T-cell (primary cell): ENCODE results near the gene FAM149B1. TPM values are rescaled to one million over a fixed set of nuclear protein-coding genes. Genes with fewer than 3 reads are reported as not detected.
A peak's percentile ranks its signal among the peaks of the same experiment; 100 is the strongest.

ENCODE experiments used
- ATAC-seq, 4 experiments: fragments of 200-7000 bp in 3 of 4; fragments of 150-1000 bp in 1 of 4; cut with Tn5 transposase; replicated peaks in 1 of 4; 1 replicate in 3 of 4; 2 replicates in 1 of 4; pipeline ENCODE4 v1.10.0; 2021; ENCODE audit warnings: moderate library complexity in 3 of 4, mild to moderate bottlenecking in 2 of 4, moderate number of reproducible peaks in 1 of 4
- CTCF ChIA-PET, 2 donors: fragments of 300-600 bp; sonication (Branson Sonifier 250); formaldehyde crosslinking; loops; one replicate each; lab custom pipeline; 2022; ENCODE audit warnings: antibody characterized with exemption in 2 of 2; lab: Charles Lee
- POLR2A ChIA-PET, 2 donors: fragments of 300-600 bp; sonication (Branson Sonifier 250); formaldehyde crosslinking; loops; one replicate each; lab custom pipeline; 2022; ENCODE audit warnings: antibody characterized with exemption in 2 of 2; lab: Charles Lee
- DNase-seq, 35 experiments: peaks; one replicate each; pipeline versions ENCODE4 v3.0.0 to v3.0.0-alpha.2; 2013 to 2023
- H3K27ac ChIP-seq: one replicate; pipeline ENCODE4 v1.5.1; 2013; ENCODE audit warnings: low read length
- H3K27me3 ChIP-seq, 2 experiments: replicated peaks in 1 of 2; 1 replicate in 1 of 2; 2 replicates in 1 of 2; pipeline versions ENCODE4 v1.6.1 to v1.7.0; 2013; ENCODE audit warnings: low read length in 1 of 2, mixed read lengths in 1 of 2; ENCODE audit not compliant: control insufficient read depth in 2 of 2, insufficient read depth in 2 of 2; ENCODE audit errors: extremely low read depth in 1 of 2
- H3K36me3 ChIP-seq, 2 donors: 1 replicate in 1 of 2; 2 replicates in 1 of 2; pipeline versions ENCODE4 v1.6.1 to v1.7.0; 2013; ENCODE audit warnings: low read length in 1 of 2; ENCODE audit not compliant: control insufficient read depth in 2 of 2, insufficient read depth in 1 of 2; ENCODE audit errors: extremely low read depth in 1 of 2
- H3K4me1 ChIP-seq, 2 experiments: 1 replicate in 1 of 2; 2 replicates in 1 of 2; pipeline versions ENCODE4 v1.6.1 to v1.7.0; 2013; ENCODE audit warnings: low read length in 2 of 2, mixed read lengths in 1 of 2; ENCODE audit not compliant: insufficient read depth in 2 of 2, control insufficient read depth in 1 of 2; ENCODE audit errors: extremely low read depth in 1 of 2
- H3K4me3 ChIP-seq, 2 donors: 1 replicate in 1 of 2; 2 replicates in 1 of 2; pipeline versions ENCODE4 v1.5.1 to v1.7.0; 2013; ENCODE audit warnings: mild to moderate bottlenecking in 2 of 2, low read length in 1 of 2, moderate library complexity in 1 of 2; ENCODE audit not compliant: control insufficient read depth in 1 of 2; ENCODE audit errors: extremely low read depth in 1 of 2
- H3K9me3 ChIP-seq: 2 replicates; pipeline ENCODE4 v1.7.0; 2013
- H3K27ac Mint-ChIP-seq, 2 donors: one replicate each; pipeline ENCODE4 v1.8.0; 2020 to 2021; ENCODE audit warnings: mild to moderate bottlenecking in 2 of 2, mixed read lengths in 2 of 2
- H3K27me3 Mint-ChIP-seq, 2 donors: one replicate each; pipeline ENCODE4 v1.8.0; 2021 to 2022; ENCODE audit warnings: mixed read lengths in 2 of 2
- H3K36me3 Mint-ChIP-seq: one replicate; pipeline ENCODE4 v1.8.0; 2021; ENCODE audit warnings: mixed read lengths
- H3K4me1 Mint-ChIP-seq, 3 donors: one replicate each; pipeline ENCODE4 v1.8.0; 2020 to 2022; ENCODE audit warnings: mixed read lengths in 3 of 3, mild to moderate bottlenecking in 1 of 3
- H3K4me3 Mint-ChIP-seq, 3 donors: one replicate each; pipeline ENCODE4 v1.8.0; 2020 to 2022; ENCODE audit warnings: mild to moderate bottlenecking in 3 of 3, mixed read lengths in 3 of 3, moderate library complexity in 3 of 3
- H3K9me3 Mint-ChIP-seq, 3 donors: one replicate each; pipeline ENCODE4 v1.8.0; 2020 to 2022; ENCODE audit warnings: mixed read lengths in 3 of 3
- WGBS: methylation state at CpG from one replicate; pipeline ENCODE4 v1.1.5; 2013; ENCODE audit warnings: missing lambda C conversion rate; ENCODE audit not compliant: insufficient coverage; 5-methylcytosine and 5-hydroxymethylcytosine counted together
- total RNA-seq, 35 experiments: library from RNA in 6 of 35; stranded (reverse) in 6 of 35; fragments of 120-200 nt in 1 of 35; gene quantifications; one replicate each; pipeline versions ENCODE4 v1.2.1 to v1.2.4 and lab custom pipeline; 2013 to 2026

FAM149B1 gene
- total RNA-seq, 5 donors from 2014 or later (not counting 1 experiment from before 2014, with no cell fraction given) = 14.0 to 16.6 (median 15.8) TPM

GRCh38 chr10:73229567-73229966, 61.6 kb downstream of the FAM149B1 start:
- peaks cover 0 to 22% of the 10 kb centered on the region in 2 donors for H3K36me3 ChIP-seq
- H3K27ac Mint-ChIP-seq = no peak overlapping the region
- POLR2A ChIA-PET = no interaction called here

GRCh38 chr10:73232887-73233286, 65.0 kb downstream of the FAM149B1 start:
- WGBS = 90% methylated on average over 5 of the region's 8 CpGs

More at GRCh38 chr10:73229567-73229966, 61.6 kb downstream of the FAM149B1 start:
- Mint-ChIP-seq H3K4me3 (no peak overlapping the region), H3K36me3 (peaks cover 12% of the 10 kb centered on the region), H3K27me3 (no peaks in the 10 kb centered on the region), H3K4me1 (no peaks in the 10 kb centered on the region), H3K9me3 (no peaks in the 10 kb centered on the region)
- DNase-seq (no peak), ATAC-seq (no peak)
- H3K27me3 ChIP-seq = no peaks in the 10 kb centered on the region
- no peaks in the 10 kb centered on the region for H3K4me1 ChIP-seq
- CTCF ChIA-PET = interaction anchor here in 1 of 2 donors (0.7 kb wide), 1 partner anchor 203 kb away, joined by 3 read pairs; no protein-coding TSS in a partner anchor
- H3K4me3 ChIP-seq = no peak overlapping the region
- 77% methylated on average over 4 of the region's 6 CpGs for WGBS
- no peaks in the 10 kb centered on the region for H3K9me3 ChIP-seq
- H3K27ac ChIP-seq = no peak overlapping the region

GRCh38 chr10:73233883-73234282, 66.0 kb downstream of the FAM149B1 start:
- no peak overlapping the region for H3K4me3 ChIP-seq
- DNase-seq (no peak), ATAC-seq (no peak)
- Mint-ChIP-seq H3K9me3 (no peaks in the 10 kb centered on the region), H3K4me3 (no peak overlapping the region), H3K36me3 (peaks cover 18% of the 10 kb centered on the region), H3K27ac (no peak overlapping the region), H3K4me1 (no peaks in the 10 kb centered on the region), H3K27me3 (no peaks in the 10 kb centered on the region)
- POLR2A ChIA-PET = interaction anchor here (0.5 to 0.6 kb wide), 2 partner anchors 1330 to 1960 kb away, joined by 3 to 4 read pairs; no protein-coding TSS in a partner anchor
- H3K27me3 ChIP-seq = no peaks in the 10 kb centered on the region
- H3K4me1 ChIP-seq = no peaks in the 10 kb centered on the region
- CTCF ChIA-PET = interaction anchor here in 1 of 2 donors (0.5 kb wide), 1 partner anchor 161 kb away, joined by 4 read pairs; no protein-coding TSS in a partner anchor
- H3K36me3 ChIP-seq = peaks cover 0 to 35% of the 10 kb centered on the region in 2 donors
- no peak overlapping the region for H3K27ac ChIP-seq
- H3K9me3 ChIP-seq = no peaks in the 10 kb centered on the region
- no CpG with 5 or more reads among the region's 2 CpGs for WGBS

More at GRCh38 chr10:73232887-73233286, 65.0 kb downstream of the FAM149B1 start:
- Histone ChIP-seq H3K4me1 (no peaks in the 10 kb centered on the region), H3K36me3 (peaks cover 0 to 34% of the 10 kb centered on the region in 2 donors), H3K27me3 (no peaks in the 10 kb centered on the region), H3K4me3 (no peak overlapping the region), H3K27ac (no peak overlapping the region), H3K9me3 (no peaks in the 10 kb centered on the region)
- DNase-seq (peak in 1 of 35 experiments; percentile 16), ATAC-seq (no peak)
- Mint-ChIP-seq H3K9me3 (no peaks in the 10 kb centered on the region), H3K4me1 (no peaks in the 10 kb centered on the region), H3K27me3 (no peaks in the 10 kb centered on the region), H3K4me3 (no peak overlapping the region), H3K27ac (no peak overlapping the region), H3K36me3 (peaks cover 17% of the 10 kb centered on the region)
- ChIA-PET CTCF (no interaction called here), POLR2A (no interaction called here)

GRCh38 chr10:73234695-73235094, 66.8 kb downstream of the FAM149B1 start:
- peaks cover 0 to 42% of the 10 kb centered on the region in 2 donors for H3K36me3 ChIP-seq
- ATAC-seq = no peak
- DNase-seq = no peak
- peaks cover 21% of the 10 kb centered on the region for H3K36me3 Mint-ChIP-seq
- no peaks in the 10 kb centered on the region for H3K27me3 Mint-ChIP-seq
- H3K9me3 ChIP-seq = no peaks in the 10 kb centered on the region
- 100% methylated on average over 1 of the region's 7 CpGs for WGBS
- H3K4me3 Mint-ChIP-seq = no peak overlapping the region
- POLR2A ChIA-PET = interaction anchor here in 1 of 2 donors (0.6 kb wide), 1 partner anchor 1331 kb away, joined by 3 read pairs; no protein-coding TSS in a partner anchor
- no peaks in the 10 kb centered on the region for H3K4me1 Mint-ChIP-seq
- H3K27me3 ChIP-seq = no peaks in the 10 kb centered on the region
- H3K4me1 ChIP-seq = no peaks in the 10 kb centered on the region
- no peaks in the 10 kb centered on the region for H3K9me3 Mint-ChIP-seq
- H3K27ac Mint-ChIP-seq = no peak overlapping the region
- no peak overlapping the region for H3K27ac ChIP-seq
- CTCF ChIA-PET = no interaction called here
- H3K4me3 ChIP-seq = no peak overlapping the region

- H3K4me1 ChIP-seq = no peaks in the 10 kb centered on the region
- H3K27me3 Mint-ChIP-seq = no peaks in the 10 kb centered on the region
- H3K36me3 ChIP-seq = peaks cover 0 to 67% of the 10 kb centered on the region in 2 donors
- no peak overlapping the region for H3K4me3 ChIP-seq
- POLR2A ChIA-PET = interaction anchor here (0.6 to 0.7 kb wide), 2 partner anchors 67 to 125 kb away, joined by 3 read pairs; no protein-coding TSS in a partner anchor
- no peak overlapping the region for H3K27ac ChIP-seq
- ATAC-seq = no peak
- H3K27ac Mint-ChIP-seq = no peak overlapping the region
- no peaks in the 10 kb centered on the region for H3K9me3 ChIP-seq
- no peak overlapping the region for H3K4me3 Mint-ChIP-seq
- DNase-seq = no peak
- CTCF ChIA-PET = no interaction called here
- peaks cover 2 to 8% (median 3%) of the 10 kb centered on the region in 3 donors for H3K4me1 Mint-ChIP-seq
- H3K36me3 Mint-ChIP-seq = peaks cover 27% of the 10 kb centered on the region
- H3K9me3 Mint-ChIP-seq = no peaks in the 10 kb centered on the region
- no CpG with 5 or more reads among the region's 5 CpGs for WGBS
- H3K27me3 ChIP-seq = no peaks in the 10 kb centered on the region
These were observed 71.2 kb downstream of the FAM149B1 start for GRCh38 chr10:73238990-73239566.

GRCh38 chr10:73239908-73240307, 72.0 kb downstream of the FAM149B1 start:
- no peak for DNase-seq
- Histone ChIP-seq H3K27me3 (no peaks in the 10 kb centered on the region), H3K4me3 (no peak overlapping the region), H3K36me3 (peaks cover 0 to 67% of the 10 kb centered on the region in 2 donors), H3K27ac (no peak overlapping the region), H3K4me1 (peaks cover under 1% of the 10 kb centered on the region in 2 experiments), H3K9me3 (no peaks in the 10 kb centered on the region)
- H3K27ac Mint-ChIP-seq = peak overlapping the region in 1 of 2 donors; percentile 11
- H3K4me3 Mint-ChIP-seq = no peak overlapping the region
- ChIA-PET CTCF (interaction anchor here (0.6 kb wide), 2 partner anchors 26 to 1122 kb away, joined by 3 to 4 read pairs; no protein-coding TSS in a partner anchor), POLR2A (interaction anchor here in 1 of 2 donors (0.6 to 0.7 kb wide), 2 partner anchors 126 to 145 kb away, joined by 3 to 5 read pairs; no protein-coding TSS in a partner anchor)
- peaks cover 11 to 16% (median 11%) of the 10 kb centered on the region in 3 donors for H3K4me1 Mint-ChIP-seq
- peaks cover 33% of the 10 kb centered on the region for H3K36me3 Mint-ChIP-seq
- H3K27me3 Mint-ChIP-seq = no peaks in the 10 kb centered on the region
- H3K9me3 Mint-ChIP-seq = no peaks in the 10 kb centered on the region
- ATAC-seq = no peak
- WGBS = no CpG with 5 or more reads among the region's 2 CpGs
